Urothelium cell line (cell line): ENCODE data around the gene CFAP52.
"Not testable (repeated sequence)": the region's sequence is repeated elsewhere in the genome, so short reads cannot be mapped to it uniquely, and the experiment has no call there.

ENCODE experiments used
- DNase-seq: peaks from one replicate; pipeline ENCODE4 v3.0.0; 2011; ENCODE audit warnings: low spot score, mixed read lengths
- FAIRE-seq: peaks from 2 replicates; lab custom pipeline; 2011; peaks lifted over from hg19 to GRCh38; lab: Jason Lieb, UNC

Gene CFAP52

DNA sequence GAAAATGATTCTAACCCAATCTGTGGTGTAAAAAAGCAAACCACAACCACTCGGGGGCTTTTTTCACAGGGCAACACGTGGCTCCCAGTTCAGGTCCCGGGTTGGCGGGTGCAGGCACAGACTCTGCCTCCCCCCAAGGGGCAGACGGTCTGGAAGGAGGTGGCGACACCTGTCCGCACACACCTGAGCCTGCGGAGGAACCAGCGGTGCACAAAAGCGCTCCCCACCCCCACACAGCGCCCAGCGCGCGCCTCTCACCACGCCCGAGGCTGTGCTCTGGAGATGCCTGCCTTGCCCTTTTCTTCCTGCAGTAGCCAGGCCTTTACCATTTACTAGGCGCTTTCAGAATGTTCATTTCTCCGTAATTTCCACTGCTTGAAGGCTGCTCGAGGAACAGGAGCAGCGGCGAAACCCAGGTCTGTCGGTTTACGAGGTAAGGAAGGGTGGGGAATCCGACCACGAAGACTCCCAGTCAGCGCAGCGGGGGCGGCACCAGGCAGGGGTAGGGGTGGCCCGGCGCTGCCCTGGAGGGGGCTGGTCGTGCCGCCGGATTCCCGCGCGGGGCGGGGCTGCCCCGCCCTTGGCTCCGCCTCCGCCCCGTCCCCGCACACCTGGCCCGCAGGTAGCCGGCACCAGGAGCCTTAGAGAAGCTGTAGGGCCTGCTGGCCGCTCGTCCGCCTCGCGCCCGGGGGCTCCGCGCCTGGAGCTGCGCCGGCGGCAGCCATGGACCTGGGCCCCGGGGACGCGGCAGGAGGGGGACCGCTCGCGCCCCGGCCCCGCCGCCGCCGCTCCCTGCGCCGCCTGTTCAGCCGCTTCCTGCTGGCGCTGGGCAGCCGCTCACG lies 68.7 kb downstream of the CFAP52 start, which contains the start of gene USP43:
Gene USP43 (plus strand): TSS at position 608 of the 842 bp plus-strand sequence. CDS start 116 bp downstream, at position 724.
- DNase-seq (peak; percentile 74), FAIRE-seq (no peak)

DNA sequence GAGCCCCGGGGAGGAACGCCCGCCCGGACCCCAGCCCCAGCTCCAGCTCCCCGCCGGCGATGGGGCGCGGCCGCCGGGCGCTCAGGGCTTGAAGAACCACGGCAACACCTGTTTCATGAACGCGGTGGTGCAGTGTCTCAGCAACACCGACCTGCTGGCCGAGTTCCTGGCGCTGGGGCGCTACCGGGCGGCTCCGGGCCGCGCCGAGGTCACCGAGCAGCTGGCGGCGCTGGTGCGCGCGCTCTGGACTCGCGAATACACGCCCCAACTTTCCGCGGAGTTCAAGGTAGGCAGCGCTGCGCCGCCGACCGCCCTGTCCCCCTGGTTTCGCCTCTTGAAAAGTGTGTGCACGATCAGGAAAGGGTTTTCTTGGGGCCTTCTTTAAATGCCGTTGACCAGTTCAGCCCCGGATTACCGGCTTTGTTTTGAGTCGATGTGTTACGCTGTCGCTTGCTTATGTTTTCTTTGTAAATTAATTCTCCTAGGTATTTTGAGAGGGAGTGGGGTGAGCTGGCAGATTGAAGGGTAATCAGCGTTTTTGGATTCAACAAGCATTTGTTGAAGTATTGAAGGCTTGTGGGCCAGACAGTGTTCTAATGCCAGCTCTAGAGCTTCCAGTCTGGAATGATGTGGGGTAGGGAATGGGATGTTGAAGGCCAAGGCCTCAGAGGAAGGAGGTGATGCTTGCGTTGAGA lies 69.6 kb downstream of the CFAP52 start:
- no peak for FAIRE-seq
- peak; percentile 48 for DNase-seq

DNA sequence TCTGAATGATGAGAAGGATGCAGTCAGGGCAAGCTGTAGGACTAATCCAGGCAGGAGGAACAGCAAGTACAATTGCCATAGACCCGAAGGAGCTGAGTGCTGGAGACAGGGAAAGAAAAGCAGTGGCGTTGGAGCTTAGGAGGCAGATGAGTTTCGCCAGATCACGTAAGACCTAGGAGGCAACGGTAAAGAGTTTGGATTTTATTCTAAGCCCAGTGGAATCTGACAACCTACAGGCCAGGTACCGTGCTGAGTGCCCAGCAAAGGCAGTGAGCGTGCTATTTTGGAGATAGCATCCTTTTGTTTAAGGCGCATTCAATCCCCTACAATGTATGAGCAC lies 70.1 kb downstream of the CFAP52 start:
- DNase-seq, result no peak
- FAIRE-seq, result no peak

DNA sequence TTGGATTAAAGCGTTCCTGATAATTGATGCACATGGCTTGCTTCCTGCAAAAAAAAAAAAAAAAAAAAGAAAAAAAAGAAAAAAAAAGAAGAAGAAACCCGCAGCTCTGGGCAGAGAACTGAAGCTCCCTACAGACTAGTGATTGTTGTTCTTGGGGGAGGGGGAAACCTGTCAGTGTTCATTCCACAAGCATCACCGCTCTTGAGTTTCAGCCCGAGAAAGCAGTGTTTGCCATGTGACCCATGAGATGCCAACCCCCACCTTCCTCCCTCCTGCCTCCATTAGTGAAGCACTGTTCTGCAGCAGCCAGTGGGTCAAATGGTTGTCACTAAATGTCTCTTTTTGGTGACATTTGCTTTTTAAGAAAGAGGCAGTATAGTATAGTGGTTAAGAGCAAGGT lies 70.6 kb downstream of the CFAP52 start:
- FAIRE-seq (no peak), DNase-seq (no peak)

DNA sequence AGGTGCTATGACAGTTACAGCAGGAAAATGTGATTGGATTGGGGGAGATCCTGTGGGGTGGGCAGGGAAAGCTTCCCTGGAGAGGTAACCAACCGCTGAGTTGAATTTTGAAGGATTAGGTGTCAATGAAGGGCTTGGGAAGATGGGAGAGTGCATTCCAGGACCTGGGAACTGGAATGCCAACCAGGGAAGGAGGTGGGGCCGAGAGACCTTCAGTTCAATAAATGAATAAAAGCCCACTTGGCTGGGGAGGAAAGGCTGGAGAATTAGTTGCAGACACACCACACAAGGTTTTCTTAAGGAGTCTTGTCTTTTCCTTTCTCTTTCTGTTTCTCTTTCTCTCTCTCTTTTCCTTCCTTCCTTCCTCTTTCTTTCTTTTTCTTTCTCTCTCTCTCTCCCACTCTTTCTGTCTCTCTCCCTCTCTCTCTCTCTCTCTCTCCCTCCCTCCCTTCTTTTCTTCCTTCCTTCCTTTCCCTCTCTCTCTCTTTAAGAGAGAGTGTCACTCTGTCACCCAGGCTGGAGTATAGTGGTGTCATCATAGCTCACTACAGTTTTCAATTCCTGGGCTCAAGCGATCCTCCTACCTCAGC lies 72.2 kb downstream of the CFAP52 start:
- DNase-seq, result peak; percentile 17
- FAIRE-seq, result no peak

DNA sequence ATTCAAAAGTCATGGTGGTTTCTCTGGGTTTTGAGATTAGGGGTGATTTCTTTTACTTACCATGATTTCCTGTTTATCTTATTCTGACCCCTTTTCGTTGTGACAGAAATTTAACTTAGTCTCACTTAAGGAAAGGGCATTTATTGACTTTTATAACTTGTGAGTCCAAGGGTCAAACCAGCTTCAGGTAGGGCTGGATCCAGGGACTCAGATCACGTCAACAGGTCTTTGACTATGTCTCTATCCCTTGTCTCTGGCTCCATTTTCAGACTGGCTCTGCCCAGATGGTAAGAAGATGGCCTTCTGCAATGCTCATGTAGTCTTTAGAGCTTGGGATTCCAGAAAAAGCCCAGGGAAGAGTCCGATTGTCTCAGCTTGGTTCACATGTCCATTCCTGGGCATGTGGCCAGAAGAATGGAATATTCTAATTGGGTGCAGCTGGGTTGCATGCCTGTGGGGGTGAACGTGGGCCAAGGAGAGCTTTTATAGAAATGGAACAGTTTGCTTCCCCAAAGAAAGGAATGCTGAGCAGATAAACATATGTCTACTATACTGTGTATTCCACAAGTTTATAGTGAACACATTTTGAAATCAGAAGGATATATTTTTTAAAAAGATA lies 82.3 kb downstream of the CFAP52 start:
- DNase-seq (no peak), FAIRE-seq (no peak)

DNA sequence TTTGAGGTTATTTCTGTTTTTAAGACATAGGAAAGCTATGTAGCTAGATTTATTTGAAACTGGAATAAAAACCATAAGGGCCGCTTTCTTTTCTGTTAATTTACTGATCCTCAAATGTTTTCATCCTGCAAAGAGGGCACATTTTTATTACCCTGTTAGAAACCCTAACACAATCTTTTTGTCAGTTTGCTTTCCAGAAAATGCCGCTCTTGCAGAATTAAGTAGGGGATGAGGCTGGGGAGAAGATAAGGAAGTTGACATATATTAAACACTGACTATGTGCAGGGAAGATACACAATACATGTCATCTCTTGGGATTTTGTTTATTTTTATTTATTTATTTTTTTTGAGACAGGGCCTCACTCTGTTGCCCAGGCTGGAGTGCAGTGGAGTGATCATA lies 84.6 kb downstream of the CFAP52 start:
- FAIRE-seq (no peak), DNase-seq (no peak)

DNA sequence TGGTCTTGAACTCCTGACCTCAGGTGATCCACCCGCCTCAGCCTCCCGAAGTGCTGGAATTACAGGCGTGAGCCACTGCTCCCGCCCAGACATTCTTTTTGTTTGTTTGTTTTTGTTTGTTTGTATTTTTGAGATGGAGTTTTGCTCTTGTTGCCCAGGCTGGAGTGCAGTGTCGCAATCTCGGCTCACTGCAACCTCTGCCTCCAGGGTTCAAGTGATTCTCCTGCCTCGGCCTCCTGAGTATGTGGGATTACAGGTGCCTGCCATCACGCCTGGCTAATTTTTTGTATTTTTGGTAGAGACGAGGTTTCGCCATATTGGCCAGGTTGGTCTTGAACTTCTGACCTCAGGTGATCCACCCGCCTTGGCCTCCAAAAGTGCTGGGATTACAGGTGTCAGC lies 87.1 kb downstream of the CFAP52 start:
- DNase-seq, FAIRE-seq: not testable (repeated sequence)

DNA sequence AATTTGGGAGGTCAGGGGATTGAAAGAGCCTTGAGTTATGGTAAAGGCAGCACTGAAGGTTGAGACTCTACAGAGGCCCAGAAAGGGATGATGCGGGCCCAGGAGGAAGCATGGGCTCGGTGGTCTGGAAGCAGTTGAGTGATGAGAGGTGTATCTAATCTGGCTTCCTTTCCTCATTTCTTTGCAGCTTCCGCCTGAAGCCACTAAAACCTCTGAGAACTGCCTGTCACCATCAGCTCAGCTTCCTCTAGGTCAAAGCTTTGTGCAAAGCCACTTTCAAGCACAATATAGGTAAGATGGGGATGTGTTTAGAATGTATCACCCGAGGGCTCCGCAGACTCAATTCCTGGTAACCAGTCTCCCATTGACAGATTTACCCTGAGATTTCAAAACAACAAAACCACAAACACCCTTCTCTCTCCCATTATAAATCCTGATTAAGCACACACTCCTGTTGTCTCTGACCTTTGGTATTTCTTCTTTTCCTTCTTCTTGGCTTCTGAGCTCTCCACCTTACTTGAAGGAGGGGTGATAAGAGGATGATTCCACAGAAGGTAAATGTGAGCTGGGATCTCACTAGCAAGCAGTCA lies 90.1 kb downstream of the CFAP52 start:
- FAIRE-seq (no peak), DNase-seq (no peak)

DNA sequence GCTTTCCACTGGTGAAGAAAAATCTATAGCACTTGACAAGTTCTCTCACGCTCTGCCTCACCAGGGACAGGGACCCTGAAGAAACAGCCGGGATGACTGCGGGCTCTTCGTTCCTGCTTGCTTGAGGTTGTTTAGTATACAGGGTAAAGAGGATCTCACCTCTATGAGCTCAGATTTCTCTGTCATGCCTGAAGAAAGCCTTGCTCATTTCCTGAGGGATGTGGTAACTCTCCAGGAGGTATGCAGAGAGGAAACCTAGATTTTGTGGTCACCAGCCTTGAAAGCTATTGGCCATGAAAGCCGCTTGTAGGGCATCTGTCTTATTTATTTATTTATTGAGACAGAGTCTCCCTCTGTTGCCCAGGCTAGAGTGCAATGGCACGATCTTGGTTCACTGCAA lies 92.1 kb downstream of the CFAP52 start:
- DNase-seq (no peak), FAIRE-seq (no peak)

DNA sequence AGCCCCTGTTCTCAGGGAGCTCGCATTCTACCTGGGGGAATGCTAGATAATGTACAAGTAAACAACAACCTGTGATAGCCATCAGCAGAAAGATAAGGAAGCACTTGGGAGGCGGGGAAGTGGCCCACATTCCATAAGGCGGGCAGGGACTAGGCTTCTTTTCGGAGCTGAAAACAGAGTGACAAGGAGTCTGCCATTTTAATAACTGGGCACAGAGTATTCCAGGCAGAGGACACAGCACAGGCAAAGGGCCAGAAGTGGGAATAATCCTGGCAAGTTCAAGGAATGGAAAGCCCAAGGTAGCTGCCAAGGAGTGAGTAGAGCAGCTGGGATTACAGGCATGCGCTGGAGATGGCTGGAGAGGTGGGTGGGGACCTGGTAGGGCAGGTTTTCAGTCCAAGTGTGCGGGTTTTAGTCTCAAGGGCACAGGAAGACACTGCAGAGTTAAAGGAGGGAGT lies 93.1 kb downstream of the CFAP52 start:
- DNase-seq (no peak), FAIRE-seq (no peak)

DNA sequence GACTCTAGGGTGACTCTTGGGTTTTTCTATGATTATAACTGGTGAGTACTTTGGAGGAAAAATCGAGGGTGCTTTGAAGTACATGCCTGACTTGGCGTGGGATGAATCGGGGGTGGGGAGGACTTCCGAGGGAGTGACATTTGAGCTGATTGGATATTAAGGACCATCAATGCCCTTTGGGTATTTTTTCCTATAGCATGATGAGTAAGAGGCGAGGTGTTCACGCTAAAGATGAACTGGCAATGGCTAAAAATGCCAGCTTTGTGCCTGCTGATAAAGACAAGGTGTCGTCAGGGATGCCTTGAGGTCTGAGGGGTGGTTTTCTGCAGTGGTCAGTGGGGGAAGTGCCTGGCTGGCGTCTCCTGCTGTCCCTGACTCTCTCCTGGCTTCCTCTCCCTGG lies 94.2 kb downstream of the CFAP52 start:
- DNase-seq (no peak), FAIRE-seq (no peak)

DNA sequence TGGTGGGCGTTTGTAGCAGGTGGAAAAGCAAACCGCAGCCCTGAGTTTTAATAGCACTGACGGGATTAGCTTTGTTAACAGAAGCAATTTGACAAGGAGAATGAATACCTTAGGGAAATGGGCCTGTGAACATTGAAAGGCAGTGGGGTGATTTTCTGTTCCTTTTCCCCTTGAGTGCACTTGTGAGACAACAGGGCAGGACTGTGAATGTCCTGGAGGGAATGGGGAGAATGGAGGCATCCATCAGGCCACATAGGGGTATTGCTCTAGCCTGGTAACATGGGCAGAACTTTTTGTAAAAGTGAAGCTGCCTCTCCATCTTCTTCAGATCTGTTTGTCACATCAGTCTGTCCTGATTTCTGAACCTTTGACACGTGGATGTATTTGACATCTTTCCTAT lies 95.1 kb downstream of the CFAP52 start:
- DNase-seq, result no peak
- FAIRE-seq, result no peak

DNA sequence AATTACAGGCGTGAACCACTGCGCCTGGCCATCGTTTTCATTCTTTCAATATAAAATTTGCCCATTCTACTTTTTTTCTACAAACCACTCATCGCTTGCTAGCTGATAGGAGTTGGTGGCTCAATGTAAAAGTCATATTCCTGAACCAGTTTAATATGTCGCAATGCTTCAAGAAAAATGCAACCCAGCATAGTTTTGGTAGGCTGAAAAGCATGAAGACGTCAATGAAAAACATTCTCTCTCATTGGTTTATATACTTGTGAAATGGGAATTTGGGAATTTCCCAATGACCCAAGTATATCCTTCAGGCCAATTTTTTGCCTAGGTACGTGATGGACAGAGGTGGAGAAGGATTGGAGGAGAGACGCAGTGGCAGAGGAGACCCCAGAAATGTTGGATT lies 95.8 kb downstream of the CFAP52 start:
- no peak for FAIRE-seq
- DNase-seq, result no peak

DNA sequence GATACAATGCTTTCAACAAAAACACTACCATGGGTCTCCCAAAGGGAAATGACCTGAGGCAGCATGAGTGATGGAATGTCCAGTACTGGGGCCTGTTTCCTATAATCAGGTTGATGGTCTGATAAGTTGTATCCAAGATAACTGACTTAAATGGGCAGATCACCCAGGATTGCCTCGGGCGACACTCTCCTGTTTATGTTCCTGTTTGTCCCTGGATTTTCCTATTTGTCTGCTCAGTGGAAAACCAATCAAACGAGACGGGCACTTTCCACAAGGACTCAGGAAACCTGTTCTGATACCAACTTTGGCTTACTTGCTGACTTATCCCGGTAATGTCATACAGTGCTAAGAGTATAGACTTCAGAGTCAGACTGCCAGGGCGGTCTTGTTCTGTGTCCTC lies 96.2 kb downstream of the CFAP52 start:
- FAIRE-seq, result no peak

DNA sequence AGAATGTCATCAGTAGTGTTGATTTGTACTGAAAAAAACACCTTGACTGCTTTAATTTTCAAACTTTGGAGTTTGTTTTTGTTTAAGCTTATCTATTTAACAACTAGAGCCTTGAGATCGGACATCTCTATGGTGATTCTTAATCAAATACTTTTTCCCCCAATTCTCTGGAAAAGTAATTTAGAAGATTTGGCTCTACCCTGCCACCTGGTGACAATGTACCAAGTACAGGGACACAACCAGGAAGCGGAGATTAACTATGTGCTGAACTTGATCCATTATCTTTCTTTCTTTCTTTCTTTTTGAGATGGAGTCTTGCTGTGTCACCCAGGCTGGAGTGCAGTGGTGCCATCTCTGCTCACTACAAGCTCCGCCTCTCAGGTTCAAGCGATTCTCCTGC lies 99.6 kb downstream of the CFAP52 start:
- DNase-seq (no peak), FAIRE-seq (no peak)

More for the DNA sequence above, 96.2 kb downstream of the CFAP52 start:
- no peak for DNase-seq

DNA sequence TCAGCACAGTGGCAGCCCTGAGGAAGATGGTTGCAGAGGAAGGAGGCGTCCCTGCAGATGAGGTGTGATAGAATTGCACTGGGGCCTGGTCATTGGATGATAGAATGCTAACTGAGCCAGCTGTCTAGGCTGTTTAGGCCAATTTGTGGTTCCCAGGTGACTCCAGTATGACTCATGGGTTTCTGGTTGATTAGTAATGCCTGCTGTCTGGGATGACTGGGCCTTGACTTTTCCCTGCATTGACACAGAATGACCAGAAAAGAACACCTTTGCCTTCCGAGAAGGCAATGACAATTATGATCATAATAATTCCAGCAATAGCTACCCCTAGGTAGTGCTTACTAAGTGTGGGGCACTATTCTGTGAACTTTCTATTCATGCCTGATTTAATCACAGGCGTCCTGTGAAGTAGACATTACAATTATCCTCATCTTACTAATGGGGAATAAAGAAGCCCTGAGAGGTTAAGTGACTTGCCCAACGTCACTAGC lies 100.4 kb downstream of the CFAP52 start:
- no peak for FAIRE-seq
- DNase-seq, result peak; percentile 78

DNA sequence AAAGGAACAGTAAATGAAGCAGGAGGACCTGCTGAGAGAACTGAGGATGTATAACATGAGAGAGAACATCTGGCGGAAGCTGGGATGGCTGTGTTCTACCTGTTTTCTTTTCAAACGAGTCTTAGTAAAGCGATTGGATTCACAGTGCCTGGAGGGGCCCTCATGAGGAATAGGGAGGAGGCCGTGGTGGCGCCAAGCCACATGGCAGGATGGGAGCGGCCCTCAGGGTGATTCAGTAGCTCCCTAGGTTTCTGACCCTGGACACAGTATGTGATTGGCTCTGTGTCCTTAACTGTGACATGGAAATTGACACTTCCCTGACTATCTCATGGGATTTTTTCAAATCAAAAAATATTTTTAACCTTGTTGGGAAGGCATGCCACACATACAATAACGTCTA lies 101.0 kb downstream of the CFAP52 start:
- DNase-seq (no peak), FAIRE-seq (no peak)

DNA sequence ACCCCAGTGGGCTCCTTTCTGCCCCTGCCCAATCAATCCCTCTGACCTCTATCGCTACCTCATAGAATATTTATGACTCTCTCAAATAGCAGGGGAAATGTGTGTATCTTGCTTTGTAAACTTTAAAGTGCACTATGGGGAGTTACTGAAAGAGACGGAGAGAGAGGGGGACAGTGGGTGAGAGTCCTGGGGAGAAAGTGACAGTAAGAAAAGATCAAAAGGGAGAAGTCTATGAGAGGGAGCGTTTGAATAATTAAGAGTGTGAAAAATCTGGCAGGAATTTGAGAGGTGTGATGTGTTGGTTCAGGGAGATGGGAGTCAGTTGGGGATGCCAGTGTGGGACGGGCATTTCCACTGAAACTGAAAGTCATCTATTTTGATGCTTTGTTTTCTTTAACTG lies 101.5 kb downstream of the CFAP52 start:
- no peak for DNase-seq
- no peak for FAIRE-seq

DNA sequence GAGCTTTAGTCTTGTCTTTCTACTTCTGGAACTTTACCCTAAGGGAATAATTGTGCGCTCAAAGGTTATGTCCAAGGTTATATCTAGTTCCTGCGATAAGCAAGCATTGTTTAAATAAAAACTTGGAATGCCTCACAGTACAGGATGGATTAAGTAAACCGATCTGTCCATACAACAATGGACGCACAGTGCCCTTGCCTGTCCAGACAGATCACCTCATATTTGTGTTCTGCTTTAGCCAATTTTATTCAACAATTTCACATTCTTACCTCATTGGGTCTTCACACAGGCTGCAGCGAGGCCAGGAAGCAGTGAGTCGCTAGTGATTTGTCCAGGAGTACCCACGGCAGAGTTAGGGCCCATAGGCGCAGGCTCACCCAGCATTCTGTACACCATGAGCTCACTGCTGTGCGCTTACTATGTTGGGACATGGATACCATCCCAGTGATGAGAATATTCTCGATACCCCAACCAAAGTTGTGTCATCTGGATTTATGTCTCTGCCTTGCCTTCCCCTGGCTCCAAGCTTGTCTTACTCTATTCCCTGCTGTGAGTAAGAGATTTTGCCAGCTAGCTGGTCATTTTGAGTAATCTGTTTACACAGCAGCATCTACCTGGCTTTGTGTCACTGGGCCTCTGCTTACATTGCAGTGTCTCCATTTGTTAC lies 108.6 kb downstream of the CFAP52 start:
- FAIRE-seq, result no peak
- DNase-seq, result no peak
